Endothelial cell (in vitro differentiated cells): ENCODE results near the gene GNPTG. TPM values are rescaled to one million over a fixed set of nuclear protein-coding genes. Genes with fewer than 3 reads are reported as not detected.
A peak's percentile ranks its signal among the peaks of the same experiment; 100 is the strongest.

ENCODE experiments used
- DNase-seq: peaks from one replicate; pipeline ENCODE4 v3.0.0; 2021; ENCODE audit warnings: low spot score
- H3K27ac Mint-ChIP-seq: one replicate; pipeline ENCODE4 v1.8.0; 2021; ENCODE audit warnings: mixed read lengths, inconsistent platforms; ENCODE audit not compliant: unreplicated experiment
- H3K27me3 Mint-ChIP-seq: one replicate; pipeline ENCODE4 v1.8.0; 2021; ENCODE audit warnings: mild to moderate bottlenecking, moderate library complexity, mixed read lengths, inconsistent platforms; ENCODE audit not compliant: unreplicated experiment
- H3K36me3 Mint-ChIP-seq: one replicate; pipeline ENCODE4 v1.8.0; 2021; ENCODE audit warnings: mild to moderate bottlenecking, low read depth, mixed read lengths, inconsistent platforms; ENCODE audit not compliant: unreplicated experiment
- H3K4me1 Mint-ChIP-seq: one replicate; pipeline ENCODE4 v1.8.0; 2021; ENCODE audit warnings: mild to moderate bottlenecking, mixed read lengths, inconsistent platforms; ENCODE audit not compliant: unreplicated experiment
- H3K4me3 Mint-ChIP-seq: one replicate; pipeline ENCODE4 v1.8.0; 2021; ENCODE audit warnings: mild to moderate bottlenecking, mixed read lengths, inconsistent platforms; ENCODE audit not compliant: unreplicated experiment
- H3K9me3 Mint-ChIP-seq: one replicate; pipeline ENCODE4 v1.8.0; 2021; ENCODE audit warnings: mixed read lengths, inconsistent platforms; ENCODE audit not compliant: unreplicated experiment
- CTCF ChIP-seq: fragments of 200-600 bp; sonication (generic); IDR thresholded peaks from one replicate; pipeline ENCODE4 v1.5.0; 2021; ENCODE audit warnings: antibody characterized with exemption; ENCODE audit not compliant: unreplicated experiment
- total RNA-seq: library from RNA; stranded (reverse); fragmentation: NEBNext Ultra II Directional; extraction: Animal tissue kit (Norgen Biotek cat#: 25700); gene quantifications from one replicate; pipeline ENCODE4 v1.2.1, GENCODE V29; 2021; ENCODE audit not compliant: unreplicated experiment

Gene GNPTG
- total RNA-seq, 1 donor from 2014 or later, result 47.9 TPM

GRCh38 chr16:1323296-1324239 lies 28.2 kb upstream of the GNPTG start:
- no peak overlapping the region for H3K4me3 Mint-ChIP-seq

DNA sequence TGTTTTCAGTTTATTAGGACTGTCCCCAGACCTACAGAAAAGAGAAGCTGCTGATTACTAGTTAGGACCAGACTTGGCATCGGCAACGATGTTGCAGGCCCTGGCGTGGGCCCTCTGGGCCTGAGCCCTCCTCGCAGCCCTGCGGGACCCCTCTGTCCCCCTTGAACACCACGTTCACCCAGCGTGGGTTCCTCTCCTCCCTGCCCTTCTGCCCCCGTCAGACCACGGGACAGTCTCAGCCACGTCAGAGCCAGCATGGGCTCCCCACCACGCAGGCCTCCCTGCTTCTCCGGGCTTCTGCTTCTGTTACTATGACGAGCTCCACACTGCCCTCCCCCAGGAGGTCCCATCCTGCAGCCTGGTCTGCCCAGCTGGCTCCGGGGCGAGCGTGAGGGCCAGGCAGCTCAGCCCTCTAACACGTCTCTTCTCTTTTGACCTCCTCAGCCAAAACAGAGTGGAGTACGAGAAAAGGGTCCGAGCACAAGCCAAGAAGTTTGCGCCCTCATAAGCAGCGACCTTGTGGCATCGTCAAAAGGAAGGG lies 27.4 kb upstream of the GNPTG start:
- H3K36me3 Mint-ChIP-seq, result peaks cover 15% of the 10 kb centered on the region
- peaks cover 4% of the 10 kb centered on the region for H3K27me3 Mint-ChIP-seq
- DNase-seq, result no peak
- H3K9me3 Mint-ChIP-seq, result no peaks in the 10 kb centered on the region
- no peak overlapping the region for H3K4me3 Mint-ChIP-seq
- H3K27ac Mint-ChIP-seq, result peak overlapping the region; percentile 42
- H3K4me1 Mint-ChIP-seq, result no peaks in the 10 kb centered on the region
- no peak for TF ChIP-seq CTCF

More at GRCh38 chr16:1323296-1324239, 28.2 kb upstream of the GNPTG start:
- H3K36me3 Mint-ChIP-seq, result peaks cover 20% of the 10 kb centered on the region
- no peaks in the 10 kb centered on the region for H3K4me1 Mint-ChIP-seq
- no peak overlapping the region for H3K27ac Mint-ChIP-seq
- H3K27me3 Mint-ChIP-seq, result peaks cover 6% of the 10 kb centered on the region
- no peak for TF ChIP-seq CTCF
- no peak for DNase-seq
- no peaks in the 10 kb centered on the region for H3K9me3 Mint-ChIP-seq

DNA sequence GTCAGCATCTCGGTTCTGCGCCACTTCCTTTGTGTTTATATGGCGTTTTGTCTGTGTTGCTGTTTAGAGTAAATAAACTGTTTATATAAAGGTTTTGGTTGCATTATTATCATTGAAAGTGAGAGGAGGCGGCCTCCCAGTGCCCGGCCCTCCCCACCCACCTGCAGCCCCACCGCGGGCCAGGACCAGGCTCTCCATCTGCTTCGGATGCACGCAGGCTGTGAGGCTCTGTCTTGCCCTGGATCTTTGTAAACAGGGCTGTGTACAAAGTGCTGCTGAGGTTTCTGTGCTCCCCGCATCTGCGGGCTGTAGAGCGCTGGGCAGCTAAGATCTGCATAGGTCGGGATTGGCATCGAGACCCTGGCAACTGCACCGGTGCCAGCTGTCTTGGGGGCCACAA lies 26.5 kb upstream of the GNPTG start:
- Mint-ChIP-seq H3K9me3 (no peaks in the 10 kb centered on the region), H3K4me1 (no peaks in the 10 kb centered on the region), H3K4me3 (no peak overlapping the region), H3K27ac (no peak overlapping the region), H3K36me3 (peaks cover 6% of the 10 kb centered on the region), H3K27me3 (peaks cover 4% of the 10 kb centered on the region)
- no peak for DNase-seq
- TF ChIP-seq CTCF, result no peak

DNA sequence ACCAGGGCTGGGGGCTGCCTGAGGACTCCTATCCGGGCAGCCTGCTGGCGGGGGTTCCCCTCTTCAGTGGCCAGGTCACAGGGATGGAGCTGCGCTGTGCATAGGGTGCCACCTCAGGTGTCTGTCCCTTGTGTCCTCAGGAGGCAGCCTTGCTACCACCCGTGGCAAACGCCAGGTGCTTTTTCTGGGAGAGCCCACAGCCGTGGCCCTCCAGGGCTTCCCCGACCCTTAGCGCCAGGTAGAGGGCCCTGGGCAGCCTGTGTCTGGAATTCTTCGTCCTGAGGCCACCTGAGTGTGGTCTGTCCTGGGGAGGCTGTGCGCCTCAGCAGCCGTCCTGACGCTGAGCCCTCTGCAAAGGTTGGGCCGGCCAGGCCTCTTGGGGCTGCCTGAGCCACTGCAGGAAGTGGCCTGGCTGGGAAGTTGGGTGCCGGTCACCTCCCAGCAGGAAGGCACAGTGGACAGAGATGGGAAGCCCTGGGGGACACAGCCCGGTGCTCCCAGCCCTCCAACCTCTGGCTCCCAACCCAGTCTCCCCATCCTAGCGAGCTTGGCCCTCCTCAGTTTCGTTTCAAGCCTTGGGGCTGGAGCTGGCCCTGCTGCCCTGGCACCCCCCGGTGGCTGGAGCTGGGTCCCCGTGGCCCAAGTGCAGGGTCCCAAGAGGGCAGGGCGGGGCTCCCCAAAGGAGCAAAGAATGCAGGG lies 25.9 kb upstream of the GNPTG start:
- Mint-ChIP-seq H3K27me3 (peaks cover 4% of the 10 kb centered on the region), H3K9me3 (no peaks in the 10 kb centered on the region), H3K4me3 (no peak overlapping the region), H3K4me1 (no peaks in the 10 kb centered on the region), H3K27ac (no peak overlapping the region), H3K36me3 (peaks cover 5% of the 10 kb centered on the region)
- no peak for TF ChIP-seq CTCF
- no peak for DNase-seq
